Stimulated activated CD4-positive, alpha-beta T cell treated with anti-CD3 and anti-CD28 coated beads, Interleukin-1b, Interleukin-23, amount 100 ng/mL, for 1 hour (primary cell): ENCODE results near the gene ZNF25.
"Not testable (repeated sequence)": the region's sequence is repeated elsewhere in the genome, so short reads cannot be mapped to it uniquely, and the experiment has no call there.

Source experiments
- DNase-seq, 2 donors: peaks; one replicate each; pipeline ENCODE4 v3.0.0-alpha.2; 2020; ENCODE audit warnings: low read depth in 2 of 2

The ZNF25 gene

GRCh38 chr10:37947526-37947925, 28.9 kb downstream of the ZNF25 start:
- DNase-seq: no peak

- DNase-seq: no peak
Observed at GRCh38 chr10:37937864-37938263, 38.6 kb downstream of the ZNF25 start.

GRCh38 chr10:37934791-37935190, 41.7 kb downstream of the ZNF25 start:
- DNase-seq: no peak

DNA sequence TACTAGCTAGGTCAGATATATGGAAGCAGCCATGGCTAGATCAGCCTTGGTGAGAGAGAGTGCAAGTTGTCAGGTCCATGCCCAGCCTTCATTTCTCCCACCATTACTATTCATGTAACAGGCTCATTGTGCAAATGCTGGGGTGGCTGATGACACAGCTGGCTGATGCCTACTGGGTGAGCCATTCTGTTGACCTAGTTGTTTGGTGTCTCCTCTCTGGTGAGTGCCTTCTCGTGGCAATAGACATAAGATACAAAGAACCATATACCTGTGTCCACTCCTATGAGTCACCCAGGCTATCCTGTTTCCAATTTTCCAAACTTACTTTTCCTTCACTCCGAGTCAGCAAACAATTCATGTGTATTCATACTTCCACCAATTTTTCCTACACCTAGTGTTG, 46.0 kb downstream of the ZNF25 start:
- no peak for DNase-seq

DNA sequence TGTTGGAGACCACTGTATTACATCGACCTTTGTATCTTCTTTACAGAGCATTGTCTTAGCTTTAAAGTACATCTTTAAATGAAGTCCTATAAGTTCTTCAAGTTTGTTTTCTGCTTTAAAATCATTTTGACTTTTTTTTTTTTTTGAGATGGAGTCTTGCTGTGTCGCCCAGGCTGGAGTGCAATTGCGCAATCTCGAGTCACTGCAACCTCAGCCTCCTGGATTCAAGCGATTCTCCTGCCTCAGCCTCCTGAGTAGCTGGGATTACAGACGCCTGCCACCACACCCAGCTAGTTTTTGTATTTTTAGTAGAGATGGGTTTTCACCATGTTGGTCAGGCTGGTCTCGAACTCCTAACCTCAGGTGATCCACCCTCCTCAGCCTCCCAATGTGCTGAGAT, 68.3 kb downstream of the ZNF25 start:
- DNase-seq: not testable (repeated sequence)

GRCh38 chr10:37906382-37906781, 70.1 kb downstream of the ZNF25 start:
- no peak for DNase-seq
